Right renal cortex interstitium (tissue), 3 donors: ENCODE measurements around the gene PAPLN. TPM values are rescaled to one million over a fixed set of nuclear protein-coding genes. Genes with fewer than 3 reads are reported as not detected.
"Not testable (repeated sequence)": the region's sequence is repeated elsewhere in the genome, so short reads cannot be mapped to it uniquely, and the experiment has no call there.

Experiments used
- DNase-seq, 3 donors: peaks; one replicate each; pipeline ENCODE4 v3.0.0-alpha.2; 2013; ENCODE audit warnings: low read depth in 3 of 3, low spot score in 2 of 3
- polyA plus RNA-seq, 3 donors: library from polyadenylated mRNA; unstranded; fragments of 120-200 nt; gene quantifications; one replicate each; pipeline ENCODE4 v1.2.1, GENCODE V29; 2013; ENCODE audit not compliant: insufficient read length in 3 of 3

Gene PAPLN, protein sequence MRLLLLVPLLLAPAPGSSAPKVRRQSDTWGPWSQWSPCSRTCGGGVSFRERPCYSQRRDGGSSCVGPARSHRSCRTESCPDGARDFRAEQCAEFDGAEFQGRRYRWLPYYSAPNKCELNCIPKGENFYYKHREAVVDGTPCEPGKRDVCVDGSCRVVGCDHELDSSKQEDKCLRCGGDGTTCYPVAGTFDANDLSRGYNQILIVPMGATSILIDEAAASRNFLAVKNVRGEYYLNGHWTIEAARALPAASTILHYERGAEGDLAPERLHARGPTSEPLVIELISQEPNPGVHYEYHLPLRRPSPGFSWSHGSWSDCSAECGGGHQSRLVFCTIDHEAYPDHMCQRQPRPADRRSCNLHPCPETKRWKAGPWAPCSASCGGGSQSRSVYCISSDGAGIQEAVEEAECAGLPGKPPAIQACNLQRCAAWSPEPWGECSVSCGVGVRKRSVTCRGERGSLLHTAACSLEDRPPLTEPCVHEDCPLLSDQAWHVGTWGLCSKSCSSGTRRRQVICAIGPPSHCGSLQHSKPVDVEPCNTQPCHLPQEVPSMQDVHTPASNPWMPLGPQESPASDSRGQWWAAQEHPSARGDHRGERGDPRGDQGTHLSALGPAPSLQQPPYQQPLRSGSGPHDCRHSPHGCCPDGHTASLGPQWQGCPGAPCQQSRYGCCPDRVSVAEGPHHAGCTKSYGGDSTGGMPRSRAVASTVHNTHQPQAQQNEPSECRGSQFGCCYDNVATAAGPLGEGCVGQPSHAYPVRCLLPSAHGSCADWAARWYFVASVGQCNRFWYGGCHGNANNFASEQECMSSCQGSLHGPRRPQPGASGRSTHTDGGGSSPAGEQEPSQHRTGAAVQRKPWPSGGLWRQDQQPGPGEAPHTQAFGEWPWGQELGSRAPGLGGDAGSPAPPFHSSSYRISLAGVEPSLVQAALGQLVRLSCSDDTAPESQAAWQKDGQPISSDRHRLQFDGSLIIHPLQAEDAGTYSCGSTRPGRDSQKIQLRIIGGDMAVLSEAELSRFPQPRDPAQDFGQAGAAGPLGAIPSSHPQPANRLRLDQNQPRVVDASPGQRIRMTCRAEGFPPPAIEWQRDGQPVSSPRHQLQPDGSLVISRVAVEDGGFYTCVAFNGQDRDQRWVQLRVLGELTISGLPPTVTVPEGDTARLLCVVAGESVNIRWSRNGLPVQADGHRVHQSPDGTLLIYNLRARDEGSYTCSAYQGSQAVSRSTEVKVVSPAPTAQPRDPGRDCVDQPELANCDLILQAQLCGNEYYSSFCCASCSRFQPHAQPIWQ
- 10 to 100 TPM; 20.1 to 24.4 (median 23.2) TPM for polyA plus RNA-seq

GRCh38 chr14:73237219-73237785 lies at the start of gene PAPLN:
TSS of gene PAPLN (plus strand) at chr14:73237506. CDS start at chr14:73239779, 2,273 bp downstream.
- DNase-seq = no peak

DNA sequence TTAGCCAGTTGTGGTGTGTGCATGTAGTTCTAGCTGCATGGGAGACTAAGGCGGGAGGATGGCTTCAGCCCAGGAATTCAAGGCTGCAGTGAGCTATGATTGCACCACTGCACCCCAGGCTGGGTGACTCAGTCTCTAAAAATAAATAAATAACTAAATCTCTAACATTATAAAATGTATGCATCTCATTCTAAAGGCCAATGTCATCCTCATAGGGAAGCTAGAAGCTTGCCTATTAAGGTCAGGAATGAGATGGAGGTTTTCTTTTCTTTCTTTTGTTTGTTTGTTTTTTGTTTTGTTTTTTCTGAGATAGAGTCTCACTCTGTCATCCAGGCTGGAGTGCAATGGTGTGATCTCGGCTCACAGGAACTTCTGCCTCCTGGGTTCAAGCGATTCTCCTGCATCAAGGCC lies 48.8 kb upstream of the PAPLN start:
- DNase-seq = no peak

- DNase-seq = no peak
Observed at GRCh38 chr14:73189651-73190050, 47.7 kb upstream of the PAPLN start.

GRCh38 chr14:73191441-73191840 lies 45.9 kb upstream of the PAPLN start:
- no peak for DNase-seq

DNA sequence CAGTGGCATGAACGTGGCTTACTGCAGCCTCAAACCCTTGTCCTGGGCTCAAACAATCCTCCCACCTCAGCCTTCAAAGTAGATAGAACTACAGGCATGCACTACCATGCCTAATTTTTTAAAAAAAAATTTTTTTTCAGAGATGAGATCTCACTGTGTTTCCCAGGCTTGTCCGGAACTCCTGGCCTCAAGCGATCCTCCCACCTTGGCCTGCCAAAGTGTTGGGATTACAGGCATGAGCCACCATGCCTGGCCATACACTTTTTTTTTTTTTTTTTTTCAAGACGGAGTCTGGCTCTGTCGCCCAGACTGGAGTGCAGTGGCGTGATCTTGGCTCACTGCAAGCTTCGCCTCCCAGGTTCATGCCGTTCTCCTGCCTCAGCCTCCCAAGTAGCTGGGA lies 43.0 kb upstream of the PAPLN start:
- DNase-seq = not testable (repeated sequence)

GRCh38 chr14:73198253-73198652 lies 39.1 kb upstream of the PAPLN start:
- DNase-seq = no peak

GRCh38 chr14:73203527-73203926 lies 33.8 kb upstream of the PAPLN start:
- no peak for DNase-seq

DNA sequence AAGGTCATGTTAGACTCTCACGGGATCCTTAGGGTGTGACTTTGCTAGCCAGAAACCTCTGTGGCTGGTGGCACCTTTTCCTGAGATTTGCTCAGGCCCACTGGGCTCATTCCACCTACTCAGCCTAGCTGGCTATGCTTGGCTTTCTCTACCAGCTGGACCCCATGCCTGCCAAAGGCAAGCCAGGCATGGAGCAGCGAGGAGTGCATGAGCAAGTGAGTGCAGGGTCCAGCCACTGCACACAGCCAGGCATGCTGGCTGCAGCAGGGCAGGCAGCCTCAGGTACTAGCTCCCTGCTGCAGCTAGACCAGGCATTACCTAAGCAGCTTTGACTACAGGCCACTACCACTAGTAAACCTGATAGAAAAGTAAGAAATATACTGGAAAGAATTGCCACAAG lies 29.7 kb upstream of the PAPLN start:
- DNase-seq = no peak

- DNase-seq = no peak
Observed at GRCh38 chr14:73208390-73208789, 28.9 kb upstream of the PAPLN start.

- DNase-seq = no peak
Observed at GRCh38 chr14:73208846-73209245, 28.5 kb upstream of the PAPLN start.

DNA sequence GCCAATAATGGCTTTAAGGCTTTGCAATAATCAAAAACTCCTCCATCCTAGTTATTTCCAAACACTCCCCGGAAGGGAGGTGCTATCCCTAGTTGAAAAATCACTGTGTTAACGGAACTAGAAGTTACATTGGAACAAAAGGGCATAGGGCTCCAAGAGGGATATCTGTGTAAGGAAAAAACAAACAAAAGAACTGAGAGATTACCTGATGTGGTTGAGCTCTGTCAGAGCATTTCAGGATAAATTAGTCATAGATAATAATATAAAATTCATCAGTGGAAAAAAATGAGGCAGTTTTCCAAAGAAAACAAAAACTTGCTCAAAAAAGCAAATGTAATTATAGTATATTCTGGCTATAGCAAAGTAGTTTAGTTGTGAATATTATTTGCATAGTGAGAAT lies 27.4 kb upstream of the PAPLN start:
- no peak for DNase-seq

GRCh38 chr14:73211251-73212040 lies 25.9 kb upstream of the PAPLN start:
- no peak for DNase-seq

DNA sequence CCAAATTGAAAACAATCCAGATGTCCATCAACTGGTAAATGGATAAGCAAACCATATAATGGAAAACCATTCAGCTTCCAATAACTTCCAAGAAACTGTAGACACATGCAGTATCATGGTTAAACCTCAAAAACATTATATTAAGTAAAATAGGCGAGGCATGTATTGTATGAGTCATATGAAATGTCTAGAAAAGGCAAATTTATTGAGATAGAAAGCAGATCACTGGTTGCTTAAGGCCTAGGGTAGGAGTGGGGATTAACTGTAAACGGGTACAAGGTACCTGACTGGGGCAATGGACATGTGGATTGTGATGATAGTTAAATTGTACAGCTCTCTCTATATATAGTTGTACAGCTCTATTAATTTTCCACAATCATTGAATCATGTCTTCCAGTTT lies 21.3 kb upstream of the PAPLN start:
- DNase-seq = no peak

- DNase-seq = no peak
Observed at GRCh38 chr14:73217411-73217810, 19.9 kb upstream of the PAPLN start.

- no peak for DNase-seq
Observed at GRCh38 chr14:73220061-73220460, 17.2 kb upstream of the PAPLN start.

- no peak for DNase-seq
Observed at GRCh38 chr14:73220634-73221033, 16.7 kb upstream of the PAPLN start.

DNA sequence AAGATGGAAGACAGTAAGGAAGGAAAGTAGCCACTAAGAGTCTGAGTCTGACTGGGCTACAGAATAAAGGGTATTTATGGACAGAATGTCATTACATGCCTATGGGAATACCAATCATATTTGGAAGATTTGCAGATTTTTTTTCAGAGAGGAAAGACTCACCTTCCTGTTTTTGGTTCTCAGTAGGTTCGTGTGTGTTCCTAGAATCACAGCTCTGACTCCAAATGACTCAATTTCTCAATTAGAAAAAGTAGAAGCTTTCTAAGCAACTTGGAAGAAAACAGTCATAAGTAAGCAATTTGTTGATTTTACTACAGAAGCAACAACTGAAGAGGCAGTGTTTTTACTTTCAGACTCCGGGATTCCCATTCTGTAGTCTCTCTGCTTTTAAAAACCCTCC lies 15.4 kb upstream of the PAPLN start:
- no peak for DNase-seq

- no peak for DNase-seq
Observed at GRCh38 chr14:73223049-73223448, 14.3 kb upstream of the PAPLN start.

- DNase-seq = no peak
Observed at GRCh38 chr14:73225496-73225895, 11.8 kb upstream of the PAPLN start.
